ENCODE data around the gene S100A9.
"Not testable (repeated sequence)": the region's sequence is repeated elsewhere in the genome, so short reads cannot be mapped to it uniquely, and the experiment has no call there.

S100A9 gene
- 0 to 0.19 (median 0) reads per million in 3 experiments for total RNA-seq

DNA sequence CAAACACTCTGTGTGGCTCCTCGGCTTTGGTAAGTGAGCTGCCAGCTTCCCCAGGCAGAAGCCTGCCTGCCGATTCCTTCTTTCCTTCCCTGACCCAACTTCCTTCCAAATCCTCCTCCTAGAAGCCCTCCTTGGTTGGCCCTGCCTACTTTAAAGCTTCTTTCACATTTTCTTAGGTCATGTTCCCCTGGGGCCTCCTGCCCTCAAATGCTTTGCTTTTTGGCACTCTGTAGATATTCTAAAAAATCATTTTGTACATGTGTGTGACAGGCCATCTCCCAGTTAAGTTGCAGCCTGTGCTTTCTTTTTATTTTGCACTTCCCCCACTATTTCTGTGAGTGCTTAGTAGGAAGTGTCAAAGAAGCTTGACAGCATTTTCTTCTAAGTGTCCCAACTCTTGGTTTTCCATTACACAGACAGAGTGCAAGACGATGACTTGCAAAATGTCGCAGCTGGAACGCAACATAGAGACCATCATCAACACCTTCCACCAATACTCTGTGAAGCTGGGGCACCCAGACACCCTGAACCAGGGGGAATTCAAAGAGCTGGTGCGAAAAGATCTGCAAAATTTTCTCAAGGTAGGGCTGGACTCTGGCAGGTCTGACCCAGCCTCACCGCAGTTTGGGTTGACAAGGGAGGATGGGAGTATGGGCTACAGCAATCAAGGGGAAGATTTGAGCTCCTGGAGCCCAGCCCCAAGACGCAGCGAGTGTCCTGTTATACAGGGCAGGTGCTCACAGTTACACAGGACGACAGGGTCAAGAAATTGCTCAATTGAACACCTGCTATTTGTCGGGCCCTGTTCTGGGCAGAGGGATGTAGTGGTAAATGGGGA, at the start of gene S100A9:
S100A9 (plus strand) TSS at position 2 of the 838 bp plus-strand sequence; CDS start at position 432, 430 bp downstream.
- no peak for DNase-seq

DNA sequence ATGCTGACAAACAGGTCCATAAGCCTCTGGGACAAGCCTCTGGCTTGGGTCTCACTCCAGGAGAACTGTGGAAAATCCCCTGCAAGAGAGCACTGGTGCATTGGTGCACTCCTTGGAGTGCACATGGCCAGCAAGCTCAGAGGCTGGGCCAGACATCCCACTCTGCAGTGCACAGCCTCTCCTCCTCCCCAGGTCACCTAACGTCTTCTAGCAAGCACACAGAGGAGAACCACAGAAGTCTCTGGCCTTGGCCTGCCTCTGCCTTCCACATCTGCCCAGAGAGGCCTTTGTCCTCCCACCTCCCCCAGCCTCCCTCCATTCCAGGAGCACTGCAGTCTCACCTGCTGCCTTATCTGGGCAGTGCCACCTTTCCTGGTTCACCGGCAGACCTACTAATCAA, 49.1 kb upstream of the S100A9 start:
- DNase-seq = no peak

DNA sequence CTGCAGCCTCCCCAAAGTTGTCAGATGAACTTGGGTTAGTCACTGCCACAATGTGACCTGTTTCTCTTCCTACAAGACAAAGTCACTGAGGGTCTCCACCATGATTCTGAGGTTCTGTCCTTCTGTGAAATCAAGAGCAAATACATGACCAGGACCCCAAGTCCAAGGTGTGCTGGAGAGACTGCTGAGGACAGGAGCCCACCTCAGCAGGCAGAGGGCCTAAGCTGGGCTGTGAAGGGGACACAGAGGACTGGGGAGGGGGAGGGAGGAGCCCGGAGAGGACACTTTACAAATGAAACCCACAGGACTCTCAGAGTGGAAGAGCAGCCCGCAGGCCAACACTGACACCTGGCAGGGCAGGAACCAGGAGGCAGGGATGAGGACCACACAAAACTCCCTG, 48.2 kb upstream of the S100A9 start:
- DNase-seq = no peak

DNA sequence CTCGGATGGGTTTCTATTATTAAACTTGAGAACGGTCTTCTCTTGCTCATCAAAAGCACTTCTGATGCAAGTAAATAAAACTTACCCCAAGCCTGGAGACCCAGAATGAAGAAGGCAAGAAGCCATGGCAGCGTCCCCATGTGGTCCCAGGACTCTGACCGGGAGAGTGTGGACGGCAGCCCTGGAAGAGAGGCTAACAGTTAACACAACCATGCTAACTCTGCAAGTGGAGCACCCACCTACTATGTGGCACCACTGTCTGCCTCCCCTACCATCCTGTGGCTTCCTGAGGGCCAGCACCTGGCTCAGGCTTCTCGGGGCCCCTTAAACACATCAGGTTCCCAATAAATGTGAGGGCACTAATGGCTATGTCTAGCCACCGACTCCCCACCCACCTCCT, 47.1 kb upstream of the S100A9 start:
- no peak for DNase-seq

DNA sequence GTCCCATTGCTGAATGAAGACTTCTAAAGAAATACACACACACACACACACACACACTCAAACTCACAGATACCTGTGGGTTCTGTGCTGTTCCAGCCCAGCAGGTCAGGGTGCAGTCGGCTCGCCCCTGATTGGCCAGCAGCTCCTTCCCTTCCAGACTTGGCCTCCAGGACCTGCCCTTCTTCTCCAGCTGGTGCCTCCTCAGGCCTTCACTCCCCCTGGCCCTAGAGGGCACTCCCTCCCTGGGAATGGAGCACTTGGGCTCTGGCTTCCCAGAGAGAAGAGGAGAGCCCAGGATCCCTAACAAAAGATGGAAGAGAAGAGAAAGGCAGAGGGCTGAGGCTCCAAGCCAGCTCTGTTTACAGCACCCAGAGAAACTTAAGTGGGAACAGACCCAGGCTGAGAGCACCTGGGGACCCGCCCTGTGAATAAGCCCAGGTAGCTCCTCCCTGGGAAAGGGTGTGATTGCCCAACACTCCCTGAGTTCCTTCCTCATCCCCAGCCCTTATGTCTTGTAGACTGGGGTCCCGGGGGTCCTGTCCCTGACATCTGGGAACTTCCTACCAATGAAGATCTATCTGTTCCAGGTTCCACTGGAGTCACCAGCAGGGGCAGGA, 45.0 kb upstream of the S100A9 start, which contains the start of gene PGLYRP3:
PGLYRP3 (minus strand) TSS at position 383 of the 617 bp plus-strand sequence. CDS start 2,287 bp downstream, outside the sequence.
- DNase-seq = no peak

DNA sequence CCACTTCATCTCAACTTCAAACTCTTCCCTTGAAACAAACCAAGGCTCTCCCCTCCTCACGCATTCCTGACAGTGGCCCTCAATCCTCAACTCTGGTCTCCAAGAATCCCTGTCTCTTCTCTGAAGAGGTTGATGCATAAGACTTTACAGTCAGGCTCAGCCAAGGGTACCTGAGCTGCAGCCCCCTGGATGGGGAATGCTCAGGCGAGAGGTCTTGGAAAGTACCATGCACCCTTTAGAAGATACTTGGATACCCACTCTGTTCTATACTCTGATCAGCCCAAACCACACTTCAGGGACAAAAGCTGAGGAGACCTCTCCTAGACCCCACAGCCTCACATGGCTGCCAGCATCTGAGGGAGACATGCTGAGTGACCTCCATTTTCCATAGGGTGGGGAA, 44.4 kb upstream of the S100A9 start:
- DNase-seq = no peak

DNA sequence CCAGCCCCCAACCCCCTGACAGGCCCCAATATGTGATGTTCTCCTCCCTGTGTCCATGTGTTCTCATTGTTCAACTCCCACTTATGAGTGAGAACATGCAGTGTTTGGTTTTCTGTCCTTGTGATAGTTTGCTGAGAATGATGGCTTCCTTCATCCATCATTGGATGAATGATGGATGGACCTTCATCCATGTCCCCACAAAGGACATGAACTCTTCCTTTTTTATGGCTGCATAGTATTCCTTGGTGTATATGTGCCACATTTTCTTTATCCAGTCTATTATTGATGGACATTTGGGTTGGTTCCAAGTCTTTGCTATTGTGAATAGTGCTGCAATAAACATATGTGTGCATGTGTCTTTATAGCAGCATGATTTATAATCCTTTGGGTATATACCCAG, 43.3 kb upstream of the S100A9 start:
- DNase-seq = not testable (repeated sequence)

DNA sequence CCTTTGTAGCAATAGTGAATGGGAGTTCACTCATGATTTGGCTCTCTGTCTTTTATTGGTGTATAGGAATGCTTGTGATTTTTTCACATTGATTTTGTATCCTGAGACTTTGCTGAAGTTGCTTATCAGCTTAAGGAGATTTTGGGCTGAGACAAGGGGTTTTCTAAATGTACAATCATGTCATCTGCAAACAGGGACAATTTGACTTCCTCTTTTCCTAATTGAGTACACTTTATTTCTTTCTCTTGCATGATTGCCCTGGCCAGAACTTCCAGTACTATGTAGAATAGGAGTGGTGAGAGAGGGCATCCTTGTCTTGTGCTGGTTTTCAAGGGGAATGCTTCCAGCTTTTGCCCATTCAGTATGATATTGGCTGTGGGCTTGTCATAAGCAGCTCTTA, 41.6 kb upstream of the S100A9 start:
- DNase-seq = not testable (repeated sequence)

DNA sequence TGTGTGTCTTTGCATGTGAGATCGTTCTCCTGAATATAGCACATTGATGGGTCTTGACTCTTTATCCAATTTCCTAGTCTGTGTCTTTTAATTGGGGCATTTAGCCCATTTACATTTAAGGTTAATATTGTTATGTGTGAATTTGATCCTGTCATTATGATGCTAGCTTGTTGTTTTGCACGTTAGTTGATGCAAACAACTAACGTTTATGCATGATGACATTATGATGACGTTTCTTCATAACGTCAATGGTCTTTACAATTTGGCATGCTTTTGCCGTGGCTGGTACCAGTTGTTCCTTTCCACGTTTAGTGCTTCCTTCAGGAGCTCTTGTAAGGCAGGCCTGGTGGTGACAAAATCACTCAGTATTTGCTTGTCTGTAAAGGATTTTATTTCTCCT, 39.5 kb upstream of the S100A9 start:
- not testable (repeated sequence) for DNase-seq

DNA sequence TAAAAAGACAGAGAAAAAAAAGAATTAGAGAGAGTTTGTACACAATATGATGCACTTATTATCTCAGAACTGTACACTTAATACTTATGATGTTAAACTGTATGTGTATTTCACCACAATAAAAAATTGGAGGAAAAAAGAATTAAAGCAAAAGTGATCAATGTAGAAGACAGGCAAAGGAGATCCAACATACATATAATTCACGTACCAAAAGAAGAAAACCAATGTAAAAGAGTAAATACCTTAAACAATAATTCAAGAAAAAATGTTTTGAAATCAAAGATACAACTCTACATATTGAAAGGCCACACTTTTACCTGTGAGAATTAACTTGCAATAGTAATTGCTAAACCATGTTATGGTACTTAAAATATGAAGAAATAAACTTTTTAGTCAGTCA, 35.1 kb upstream of the S100A9 start:
- DNase-seq = no peak

DNA sequence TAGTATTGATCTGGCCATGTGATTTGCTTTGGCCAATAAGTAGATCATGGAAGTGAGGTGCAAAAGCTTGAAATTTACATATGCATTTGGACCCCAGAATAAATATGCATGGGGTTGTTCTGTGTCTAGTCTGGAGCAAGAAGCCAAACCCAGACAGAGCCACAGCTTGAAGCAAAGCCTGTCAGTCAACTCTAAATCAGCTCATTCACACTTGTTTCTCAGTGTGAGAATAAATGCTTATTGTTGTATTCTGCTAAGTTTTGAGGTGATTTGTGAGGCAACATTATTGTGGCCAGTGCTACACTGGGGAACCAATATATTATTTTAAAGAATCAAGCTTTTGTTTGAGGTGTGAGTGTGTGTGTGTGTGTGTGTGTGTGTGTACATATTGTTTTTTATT, 32.7 kb upstream of the S100A9 start:
- DNase-seq = no peak

DNA sequence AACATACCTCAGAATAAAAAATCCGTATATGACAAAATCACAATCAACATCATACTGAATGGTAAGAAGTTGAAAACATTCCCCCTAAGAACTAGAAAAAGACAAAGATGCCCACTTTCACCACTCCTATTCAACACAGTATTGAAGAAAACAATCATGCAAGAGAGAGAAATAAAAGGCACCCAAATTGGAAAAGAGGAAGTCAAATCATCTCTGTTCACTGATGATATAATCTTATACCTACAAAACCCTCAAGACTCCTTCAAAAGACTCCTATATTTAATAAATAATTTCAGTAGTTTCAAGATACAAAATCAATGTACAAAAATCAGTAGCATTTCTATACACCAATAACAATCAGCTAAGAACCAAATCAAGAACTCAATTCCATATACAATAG, 23.8 kb upstream of the S100A9 start:
- no peak for DNase-seq

DNA sequence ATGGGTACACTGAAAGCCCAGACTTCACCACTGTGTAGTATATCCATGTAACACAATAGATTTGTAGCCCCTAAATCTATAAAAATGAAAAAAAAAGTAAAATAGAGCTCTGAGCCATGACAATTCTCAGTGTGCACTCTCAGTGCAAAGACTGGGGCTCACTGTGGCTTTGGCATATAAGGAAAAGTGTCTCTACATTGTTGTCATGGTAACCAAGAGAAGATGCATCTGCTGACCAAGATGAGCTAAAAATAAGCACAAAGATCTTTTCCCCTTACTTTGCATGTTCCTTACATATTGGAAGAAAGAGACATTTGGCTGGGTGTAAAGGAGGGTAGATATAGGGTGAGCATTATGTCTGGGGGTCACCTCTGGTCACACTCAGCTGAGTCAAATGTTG, 21.0 kb upstream of the S100A9 start:
- no peak for DNase-seq

DNA sequence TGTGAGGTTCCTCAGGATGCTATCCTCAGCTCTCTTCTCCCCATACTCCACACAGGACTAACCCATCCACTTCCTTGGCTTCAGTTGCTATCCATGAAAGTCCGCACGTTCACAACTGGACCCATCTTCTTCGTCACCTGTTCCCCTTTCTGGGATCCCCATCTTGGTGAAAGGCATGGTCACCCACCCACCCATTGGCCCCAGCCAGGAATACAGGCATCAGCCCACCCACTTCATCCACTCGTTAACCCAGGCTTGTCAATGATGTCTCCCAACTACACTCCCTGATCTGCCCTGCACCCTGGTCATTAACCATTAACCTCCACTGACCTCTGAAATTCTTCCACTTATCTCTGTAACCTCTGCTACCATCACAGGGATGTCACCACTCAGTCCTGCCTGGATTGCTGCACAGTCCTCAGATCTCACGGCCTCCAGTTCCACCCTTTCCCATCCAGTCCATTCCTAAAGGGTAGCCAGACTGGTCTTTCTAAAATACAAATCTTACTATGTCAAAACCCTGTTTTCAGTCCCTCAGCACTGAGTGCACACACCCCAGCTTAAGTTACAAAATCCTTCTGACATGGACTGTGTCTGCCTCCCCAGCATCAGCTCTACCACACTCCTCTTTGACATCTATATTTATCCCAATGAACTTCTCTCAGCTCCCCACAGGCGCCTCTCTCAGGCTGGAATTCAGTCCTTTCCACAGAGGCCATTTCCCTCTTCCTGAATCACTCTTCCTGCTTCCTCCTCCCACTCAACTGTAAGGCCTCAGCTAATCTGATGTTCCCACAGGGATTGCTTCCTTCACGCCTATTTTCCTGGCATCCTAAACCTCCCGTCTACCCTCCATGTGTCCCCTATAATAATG, 19.4 kb upstream of the S100A9 start:
- DNase-seq = no peak

DNA sequence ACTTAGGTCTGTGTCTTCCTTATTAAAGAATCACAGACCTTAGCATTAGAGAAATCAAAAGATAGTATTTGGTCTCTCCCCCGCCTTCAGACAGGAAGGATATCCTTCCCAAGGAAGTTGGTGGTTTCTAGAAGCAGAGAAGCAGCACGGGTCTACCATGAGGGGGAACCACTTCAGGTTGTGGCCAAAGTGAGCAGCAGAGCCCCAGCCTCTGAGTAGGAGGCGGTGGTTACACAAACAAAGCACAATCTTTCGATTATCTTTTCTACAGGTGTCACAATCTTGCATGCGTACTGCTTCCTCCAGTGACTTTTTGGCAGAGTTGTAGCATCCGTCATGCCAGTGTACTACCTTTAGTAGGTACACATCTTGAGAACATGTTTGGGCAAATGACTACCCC, 17.9 kb upstream of the S100A9 start:
- no peak for DNase-seq

DNA sequence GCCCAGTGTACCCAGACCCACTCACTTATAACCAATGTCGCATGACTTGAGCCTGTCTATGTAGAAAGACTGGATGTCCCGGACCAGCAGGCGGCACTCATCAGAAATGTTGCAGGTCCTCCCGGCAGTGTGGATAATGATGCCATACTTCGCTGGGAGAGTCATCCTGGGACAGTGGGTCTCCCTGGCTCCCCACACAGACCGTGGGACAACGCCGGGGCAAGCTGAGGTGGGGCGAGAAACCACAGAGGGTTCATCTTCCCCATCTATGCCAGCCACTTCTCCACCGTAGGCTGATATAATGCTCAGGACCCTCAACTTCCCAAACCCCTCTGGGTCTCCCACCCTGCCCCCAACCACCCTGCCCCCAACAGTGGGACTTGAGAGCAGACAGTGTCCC, 17.3 kb upstream of the S100A9 start:
- no peak for DNase-seq

DNA sequence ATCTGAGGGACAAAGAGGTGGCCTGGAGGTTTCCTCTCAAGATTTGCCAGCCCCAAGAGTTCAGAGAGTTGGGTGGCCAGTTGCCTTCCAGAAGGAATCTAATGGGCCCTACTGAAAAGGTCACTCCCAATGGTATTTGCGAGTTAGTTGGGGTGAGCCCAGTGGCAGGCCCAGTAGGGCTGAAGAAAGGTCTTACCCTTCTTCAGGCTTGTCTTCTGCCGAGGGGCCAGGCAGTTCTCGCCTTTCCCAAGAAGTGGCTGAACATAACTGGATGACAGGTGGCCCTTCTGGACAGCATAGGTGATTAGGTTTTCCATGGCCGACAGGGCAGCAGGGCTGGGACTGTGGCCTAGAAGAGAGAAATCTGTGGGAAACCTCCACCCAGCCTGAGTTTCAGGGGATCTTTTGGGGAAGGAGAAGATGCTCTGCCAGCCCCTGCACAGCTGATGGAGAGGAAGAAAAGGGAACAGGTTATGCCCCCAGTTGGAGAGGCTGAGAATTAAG, 16.2 kb upstream of the S100A9 start:
- no peak for DNase-seq

DNA sequence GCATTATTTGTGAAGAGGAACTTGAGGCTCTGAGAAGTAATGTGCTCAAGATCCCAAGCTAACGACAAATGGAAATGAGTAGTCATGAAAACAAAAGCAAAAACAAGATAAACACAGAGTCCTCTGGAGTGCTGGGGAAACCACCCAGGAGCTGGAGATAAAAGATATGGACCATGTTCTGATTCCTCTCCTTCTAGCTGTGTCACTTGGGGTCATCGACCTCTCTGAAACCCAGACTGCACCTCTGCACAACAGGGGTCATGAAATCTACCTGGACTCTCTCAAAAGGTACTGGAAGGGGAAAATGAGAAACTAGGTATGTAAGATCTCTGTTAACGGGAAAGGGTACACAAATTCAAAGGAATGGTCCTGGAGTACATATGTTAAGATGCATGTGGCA, 15.5 kb upstream of the S100A9 start:
- no peak for DNase-seq

DNA sequence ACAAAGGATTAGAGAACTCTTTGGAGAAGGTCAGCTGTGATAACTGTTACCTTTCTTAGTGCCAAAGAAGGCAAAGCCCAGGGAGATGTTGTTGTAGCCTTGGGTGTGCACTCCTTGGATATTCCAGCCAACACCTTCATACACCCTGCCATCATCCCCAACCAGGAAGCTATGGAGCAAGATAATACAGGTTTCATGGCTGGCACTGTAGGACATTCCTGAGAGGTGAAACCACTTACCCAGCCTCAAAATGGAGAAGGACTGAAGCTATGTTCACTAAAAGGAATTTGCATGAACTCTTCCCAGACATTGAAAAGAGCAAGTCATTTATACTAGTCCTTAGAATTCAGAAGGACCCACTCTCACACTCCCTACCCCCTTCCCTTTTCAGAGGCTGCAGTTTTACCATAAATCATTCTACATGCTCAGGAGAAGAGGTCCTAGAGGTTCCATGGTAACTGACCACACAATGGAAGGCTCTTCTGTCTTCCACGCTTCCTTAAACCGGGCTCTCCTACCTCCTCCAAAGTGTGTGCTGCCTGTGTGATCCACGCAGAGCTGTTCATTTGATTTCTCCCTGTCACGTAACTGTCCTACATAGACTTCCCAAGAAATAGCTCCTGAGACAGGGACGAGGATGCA, 14.5 kb upstream of the S100A9 start:
- no peak for DNase-seq

DNA sequence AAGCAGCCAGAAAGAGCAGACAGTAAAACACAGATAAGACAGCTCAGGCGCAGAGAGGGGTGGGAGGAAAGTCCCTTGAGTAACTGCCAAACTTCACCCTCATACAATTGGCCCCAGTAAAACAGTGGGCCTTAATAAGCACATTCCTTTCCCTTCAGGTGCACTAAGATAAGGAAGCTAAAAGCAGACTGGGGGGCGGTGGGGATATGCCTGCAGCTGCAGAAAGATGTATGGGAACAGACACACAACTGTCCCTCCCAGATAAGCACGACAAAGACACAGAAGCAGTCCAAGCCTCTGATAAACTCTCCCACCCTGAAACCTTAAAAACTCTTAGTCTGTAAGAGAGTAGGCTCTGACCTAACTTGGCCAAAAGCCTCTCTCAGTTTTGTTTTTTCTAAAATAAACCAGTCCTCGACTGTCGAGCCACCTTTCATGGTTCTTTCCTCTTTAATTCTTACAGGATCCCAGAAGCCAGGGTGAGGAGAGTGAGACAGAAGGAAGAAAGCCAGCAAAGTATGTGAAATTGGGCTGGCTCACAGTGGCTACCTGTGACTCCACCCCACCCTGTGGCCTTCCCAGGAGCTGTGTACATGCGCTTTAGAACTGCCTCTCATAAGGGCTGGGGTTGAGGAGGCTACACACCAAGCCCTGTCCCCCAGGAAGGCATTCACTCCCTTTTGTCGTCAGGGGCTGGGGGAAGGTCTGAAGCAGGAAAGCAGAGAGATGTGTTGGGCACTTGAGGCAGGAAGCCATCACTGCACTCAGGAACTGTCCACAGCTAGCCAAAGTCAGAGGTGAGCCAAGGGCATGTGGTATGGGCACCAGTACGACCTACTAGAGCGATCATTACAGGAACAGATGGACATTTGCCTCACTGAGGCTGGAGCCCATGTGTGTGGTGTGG, 13.6 kb upstream of the S100A9 start:
- DNase-seq = no peak

DNA sequence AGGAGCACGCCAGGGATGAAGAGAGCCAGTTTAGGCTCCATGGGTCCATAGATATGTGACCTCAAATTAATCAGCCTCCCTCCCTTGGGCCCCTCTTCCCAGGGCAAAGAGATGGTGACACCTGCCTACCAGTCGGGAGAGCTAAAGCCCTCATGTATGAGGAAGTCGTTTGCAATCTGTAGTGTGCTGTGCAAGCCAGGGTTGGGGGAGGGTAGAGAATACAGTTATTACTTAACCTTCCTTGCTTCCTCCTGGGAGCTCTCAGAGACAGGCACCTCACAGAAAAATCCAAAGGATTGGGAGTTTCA, 13.0 kb upstream of the S100A9 start:
- no peak for DNase-seq

Measured in central memory CD4-positive, alpha-beta T cell (primary cell).